ENCODE results near the gene TEX101. TPM values are rescaled to one million over a fixed set of nuclear protein-coding genes. Genes with fewer than 3 reads are reported as not detected.

TEX101 gene
- total and polyA plus RNA-seq, 8 donors, result 0.28 TPM; not detected in 7

GRCh38 chr19:43429395-43429794 lies 14.7 kb downstream of the TEX101 start:
- Histone ChIP-seq H3K36me3 (no peaks in the 10 kb centered on the region), H3K27me3 (no peaks in the 10 kb centered on the region), H3K4me1 (peaks cover 15 to 34% (median 28%) of the 10 kb centered on the region in 4 donors), H3K4me3 (no peak overlapping the region), H3K27ac (peak overlapping the region in 1 of 5 donors; percentile 80), H3K9me3 (no peaks in the 10 kb centered on the region)
- intact Hi-C loops (cut with DNase I; ENCODE audit: low total_unique reads), result no loop called here
- 88 to 92% (median 92%) methylated on average over 7 of the region's 7 CpGs for WGBS, 5 donors
- no peak for DNase-seq
- TF ChIP-seq CTCF (IDR thresholded peaks at IDR 0.05) (no peak), POLR2A (IDR thresholded peaks at IDR 0.05) (no peak)

GRCh38 chr19:43430142-43430710 lies 15.5 kb downstream of the TEX101 start:
- TF ChIP-seq CTCF (IDR thresholded peaks at IDR 0.05) (peak in 1 of 7 experiments; percentile 13), EP300 (IDR thresholded peaks at IDR 0.05) (no peak), POLR2A (IDR thresholded peaks at IDR 0.05) (no peak), POLR2AphosphoS5 (IDR thresholded peaks at IDR 0.05) (no peak)
- 29 to 46% (median 41%) methylated on average over 6 of the region's 6 CpGs for WGBS, 5 donors
- peak overlapping the region in 1 of 5 donors; percentile 80 for H3K27ac ChIP-seq

DNA sequence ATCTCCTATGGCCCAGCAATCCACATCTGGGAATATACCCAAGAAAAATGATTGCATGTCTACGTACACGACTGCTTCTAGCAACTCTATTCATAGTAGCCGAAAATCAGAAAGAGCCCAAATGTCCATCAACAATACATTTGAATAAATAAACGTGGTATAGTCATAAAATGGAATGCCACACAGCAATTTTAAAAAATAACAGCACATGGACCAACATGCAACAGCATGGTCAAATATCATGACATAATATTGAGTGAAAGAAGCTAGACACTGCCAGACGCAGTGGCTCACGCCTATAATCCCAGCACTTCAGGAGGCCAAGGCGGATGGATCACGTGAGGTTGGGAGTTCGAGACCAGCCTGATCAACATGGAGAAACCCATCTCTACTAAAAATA lies 16.3 kb downstream of the TEX101 start:
- peak overlapping the region in 1 of 5 donors; percentile 80 for H3K27ac ChIP-seq
- 81 to 92% (median 89%) methylated on average over 9 of the region's 9 CpGs for WGBS, 5 donors
- H3K4me1 ChIP-seq, result peaks cover 12 to 25% (median 18%) of the 10 kb centered on the region in 4 donors
- H3K9me3 ChIP-seq, result no peaks in the 10 kb centered on the region
- H3K4me3 ChIP-seq, result no peak overlapping the region
- TF ChIP-seq POLR2AphosphoS5 (IDR thresholded peaks at IDR 0.05) (no peak), EP300 (IDR thresholded peaks at IDR 0.05) (no peak), POLR2A (IDR thresholded peaks at IDR 0.05) (no peak), CTCF (IDR thresholded peaks at IDR 0.05) (no peak)
- no peak for DNase-seq
- intact Hi-C loops (cut with DNase I; ENCODE audit: low total_unique reads), result no loop called here
- no peaks in the 10 kb centered on the region for H3K36me3 ChIP-seq
- no peaks in the 10 kb centered on the region for H3K27me3 ChIP-seq

More at GRCh38 chr19:43430142-43430710, 15.5 kb downstream of the TEX101 start:
- H3K4me1 ChIP-seq, result peaks cover 15 to 32% (median 26%) of the 10 kb centered on the region in 4 donors
- no peak overlapping the region for H3K4me3 ChIP-seq
- DNase-seq, result peak in 1 of 2 donors; percentile 61
- H3K27me3 ChIP-seq, result no peaks in the 10 kb centered on the region
- intact Hi-C loops (cut with DNase I; ENCODE audit: low total_unique reads), result no loop called here
- no peaks in the 10 kb centered on the region for H3K9me3 ChIP-seq
- no peaks in the 10 kb centered on the region for H3K36me3 ChIP-seq

GRCh38 chr19:43433358-43433673 lies 18.6 kb downstream of the TEX101 start:
- no peak for TF ChIP-seq POLR2AphosphoS5 (IDR thresholded peaks at IDR 0.05)
- TF ChIP-seq POLR2A (IDR thresholded peaks at IDR 0.05), result no peak
- TF ChIP-seq CTCF (IDR thresholded peaks at IDR 0.05), result no peak
- TF ChIP-seq EP300 (IDR thresholded peaks at IDR 0.05), result no peak
- Histone ChIP-seq H3K9me3 (no peaks in the 10 kb centered on the region), H3K4me3 (no peak overlapping the region), H3K4me1 (peaks cover 5 to 15% (median 7%) of the 10 kb centered on the region in 4 donors), H3K27me3 (no peaks in the 10 kb centered on the region), H3K27ac (no peak overlapping the region), H3K36me3 (no peaks in the 10 kb centered on the region)
- 82 to 94% (median 86%) methylated on average over 2 of the region's 2 CpGs for WGBS, 5 donors
- no peak for DNase-seq
- intact Hi-C loops (cut with DNase I; ENCODE audit: low total_unique reads), result no loop called here
